Measurements from ENCODE around the gene QSER1.
"Not testable (repeated sequence)": the region's sequence is repeated elsewhere in the genome, so short reads cannot be mapped to it uniquely, and the experiment has no call there.

Gene QSER1

GRCh38 chr11:32935462-32936029, 42.9 kb downstream of the QSER1 start:
- DNase-seq (ENCODE audit: low spot score): no peak

- DNase-seq (ENCODE audit: low spot score): not testable (repeated sequence)
Measured at GRCh38 chr11:32936178-32936577, 43.6 kb downstream of the QSER1 start.

GRCh38 chr11:32937283-32937682, 44.7 kb downstream of the QSER1 start:
- DNase-seq (ENCODE audit: low spot score): not testable (repeated sequence)

- no peak for DNase-seq (ENCODE audit: low spot score)
Measured at GRCh38 chr11:32939046-32939445, 46.4 kb downstream of the QSER1 start.

- DNase-seq (ENCODE audit: low spot score): no peak
Measured at GRCh38 chr11:32939866-32940265, 47.3 kb downstream of the QSER1 start.

- no peak for DNase-seq (ENCODE audit: low spot score)
Measured at GRCh38 chr11:32940865-32941264, 48.3 kb downstream of the QSER1 start.

GRCh38 chr11:32947978-32948377, 55.4 kb downstream of the QSER1 start:
- no peak for DNase-seq (ENCODE audit: low spot score)

- no peak for DNase-seq (ENCODE audit: low spot score)
Measured at GRCh38 chr11:32949739-32950138, 57.1 kb downstream of the QSER1 start.

- no peak for DNase-seq (ENCODE audit: low spot score)
Measured at GRCh38 chr11:32952421-32952820, 59.8 kb downstream of the QSER1 start.

GRCh38 chr11:32953700-32954099, 61.1 kb downstream of the QSER1 start:
- no peak for DNase-seq (ENCODE audit: low spot score)

- DNase-seq (ENCODE audit: low spot score): peak; percentile 59
Measured at GRCh38 chr11:32960553-32961164, 68.0 kb downstream of the QSER1 start.

GRCh38 chr11:32962016-32962415, 69.4 kb downstream of the QSER1 start:
- no peak for DNase-seq (ENCODE audit: low spot score)

GRCh38 chr11:32963721-32964120, 71.1 kb downstream of the QSER1 start:
- DNase-seq (ENCODE audit: low spot score): no peak

GRCh38 chr11:32968541-32968940, 75.9 kb downstream of the QSER1 start:
- no peak for DNase-seq (ENCODE audit: low spot score)

GRCh38 chr11:32972233-32972632, 79.6 kb downstream of the QSER1 start:
- not testable (repeated sequence) for DNase-seq (ENCODE audit: low spot score)

GRCh38 chr11:32972781-32973180, 80.2 kb downstream of the QSER1 start:
- DNase-seq (ENCODE audit: low spot score): no peak

- no peak for DNase-seq (ENCODE audit: low spot score)
Measured at GRCh38 chr11:32982626-32983025, 90.0 kb downstream of the QSER1 start.

GRCh38 chr11:32983506-32983905, 90.9 kb downstream of the QSER1 start:
- no peak for DNase-seq (ENCODE audit: low spot score)

- no peak for DNase-seq (ENCODE audit: low spot score)
Measured at GRCh38 chr11:32985600-32985999, 93.0 kb downstream of the QSER1 start.

- DNase-seq (ENCODE audit: low spot score): no peak
Measured at GRCh38 chr11:32987851-32988250, 95.2 kb downstream of the QSER1 start.

GRCh38 chr11:32990481-32990880, 97.9 kb downstream of the QSER1 start:
- DNase-seq (ENCODE audit: low spot score): no peak

- no peak for DNase-seq (ENCODE audit: low spot score)
Measured at GRCh38 chr11:32991427-32991826, 98.8 kb downstream of the QSER1 start.

- DNase-seq (ENCODE audit: low spot score): no peak
Measured at GRCh38 chr11:32991898-32992297, 99.3 kb downstream of the QSER1 start.

- no peak for DNase-seq (ENCODE audit: low spot score)
Measured at GRCh38 chr11:33000181-33000580, 107.6 kb downstream of the QSER1 start.

All from globus pallidus (tissue), 1 donor.